Activated CD4-positive, CD25-positive, alpha-beta regulatory T cell treated with anti-CD3 and anti-CD28 coated beads, Interleukin-2, amount 50 U/mL, for 72 hours (primary cell): Measurements from ENCODE around the gene SCGB1C1.
"Not testable (repeated sequence)": the region's sequence is repeated elsewhere in the genome, so short reads cannot be mapped to it uniquely, and the experiment has no call there.

ENCODE experiments used
- DNase-seq: peaks from one replicate; pipeline ENCODE4 v3.0.0; 2021

SCGB1C1 gene

DNA sequence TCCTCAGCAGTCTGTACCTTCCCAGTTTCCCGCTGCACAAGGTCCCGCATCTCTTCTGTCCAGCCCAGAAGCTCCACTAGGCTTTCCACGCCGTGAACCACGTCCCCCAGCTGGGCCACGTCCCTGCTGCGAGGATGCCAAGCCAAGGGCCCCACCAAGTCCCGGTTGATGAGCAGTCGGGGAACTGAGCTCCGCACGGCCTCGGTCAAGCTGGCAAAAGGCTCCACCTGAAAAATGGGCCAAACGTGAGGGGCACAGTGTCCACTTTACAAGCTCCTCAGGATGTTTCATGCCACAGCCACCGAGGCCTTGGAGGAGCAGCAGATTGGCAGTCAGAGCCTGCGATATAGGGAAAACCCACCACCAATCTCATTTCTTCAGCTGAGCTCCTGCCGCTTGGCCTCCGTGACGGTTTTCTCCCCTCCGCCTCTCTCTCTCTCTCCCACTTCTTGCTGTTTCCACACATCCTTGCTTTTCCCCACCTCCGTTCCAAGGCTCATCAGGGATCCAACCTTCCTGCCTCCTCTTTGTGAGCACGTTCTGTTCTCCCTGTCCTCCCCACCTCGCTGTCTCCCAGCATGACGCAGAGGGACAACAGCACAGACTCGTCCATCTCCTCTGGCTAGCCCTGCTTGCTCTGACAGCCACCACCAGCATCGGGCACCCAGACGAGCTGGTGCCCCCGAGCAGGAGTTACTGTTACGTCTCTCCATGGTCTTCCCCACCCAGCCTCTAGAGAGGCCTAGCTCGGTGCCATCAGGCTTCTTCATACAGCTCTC lies 26.1 kb downstream of the SCGB1C1 start:
- no peak for DNase-seq

DNA sequence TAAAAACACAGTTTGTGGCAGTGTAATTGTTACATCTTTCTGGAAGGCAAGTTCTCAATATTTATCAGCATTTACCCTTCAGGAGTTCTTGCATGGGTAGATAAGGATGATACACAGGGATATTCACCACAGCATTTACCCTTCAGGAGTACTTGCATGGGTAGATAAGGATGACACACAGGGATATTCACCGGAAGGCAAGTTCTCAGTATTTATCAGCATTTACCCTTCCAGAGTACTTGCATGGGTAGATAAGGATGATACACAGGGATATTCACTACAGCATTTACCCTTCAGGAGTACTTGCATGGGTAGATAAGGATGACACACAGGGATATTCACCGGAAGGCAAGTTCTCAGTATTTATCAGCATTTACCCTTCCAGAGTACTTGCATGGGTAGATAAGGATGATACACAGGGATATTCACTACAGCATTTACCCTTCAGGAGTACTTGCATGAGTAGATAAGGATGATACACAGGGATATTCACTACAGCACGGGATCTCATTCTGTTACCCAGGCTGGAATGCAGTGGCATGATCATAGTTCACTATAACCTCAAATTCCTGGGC lies 27.9 kb downstream of the SCGB1C1 start:
- DNase-seq, result not testable (repeated sequence)

DNA sequence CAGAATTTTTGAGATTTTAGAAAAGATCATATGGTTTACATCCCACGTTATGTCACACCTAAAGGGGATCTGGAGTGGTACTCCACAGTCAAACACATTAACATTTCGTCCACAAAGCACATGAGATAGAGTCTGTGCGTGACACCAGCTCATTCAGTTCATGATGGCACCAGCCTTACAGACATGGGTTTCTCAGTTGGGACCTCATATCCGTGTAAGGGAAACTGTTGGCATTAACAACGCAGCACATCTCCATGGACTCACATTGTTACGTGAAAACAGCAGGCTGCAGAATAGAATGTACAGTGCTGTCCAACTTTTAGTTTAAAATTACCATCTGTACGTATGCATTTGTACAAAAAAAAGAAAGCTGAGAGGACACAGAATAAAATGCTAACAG lies 28.7 kb downstream of the SCGB1C1 start:
- DNase-seq, result no peak

DNA sequence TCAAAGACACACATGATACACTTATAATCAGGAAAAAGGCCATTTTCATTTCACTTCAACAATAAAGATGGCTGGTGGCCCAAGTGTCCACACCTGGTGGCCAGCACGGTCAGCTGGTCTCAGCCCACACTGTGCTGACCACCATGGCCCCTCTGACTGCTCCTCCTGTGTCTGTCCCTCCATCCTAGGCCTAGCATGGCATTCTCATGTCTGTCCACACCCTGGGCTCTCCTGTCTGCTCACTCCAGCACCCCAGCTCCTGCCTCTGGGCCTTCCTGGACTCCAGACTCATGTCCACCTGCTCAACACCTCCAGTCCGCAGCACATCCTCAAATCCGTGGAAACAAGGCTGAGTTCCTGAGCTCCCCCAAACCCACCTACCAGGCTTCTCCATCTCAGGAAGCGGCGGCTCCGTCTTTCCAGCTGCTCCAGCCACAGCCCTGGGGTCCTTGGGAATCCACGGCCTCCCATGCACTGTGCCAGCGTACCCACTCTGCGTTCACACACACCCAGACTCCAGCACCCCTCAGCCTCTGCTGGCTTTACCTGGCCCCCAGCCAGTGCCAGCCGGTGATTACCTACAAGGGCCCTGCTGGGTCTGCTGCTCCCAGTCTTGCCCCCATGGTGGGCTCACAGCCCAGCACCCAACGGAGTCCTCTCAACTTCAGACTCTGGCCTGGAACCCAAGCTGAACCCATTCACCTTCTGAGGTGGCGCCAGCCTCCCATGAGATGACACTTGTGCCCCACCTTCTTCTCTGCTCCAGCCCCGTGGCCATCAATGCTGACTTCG lies 29.3 kb downstream of the SCGB1C1 start:
- DNase-seq, result no peak

DNA sequence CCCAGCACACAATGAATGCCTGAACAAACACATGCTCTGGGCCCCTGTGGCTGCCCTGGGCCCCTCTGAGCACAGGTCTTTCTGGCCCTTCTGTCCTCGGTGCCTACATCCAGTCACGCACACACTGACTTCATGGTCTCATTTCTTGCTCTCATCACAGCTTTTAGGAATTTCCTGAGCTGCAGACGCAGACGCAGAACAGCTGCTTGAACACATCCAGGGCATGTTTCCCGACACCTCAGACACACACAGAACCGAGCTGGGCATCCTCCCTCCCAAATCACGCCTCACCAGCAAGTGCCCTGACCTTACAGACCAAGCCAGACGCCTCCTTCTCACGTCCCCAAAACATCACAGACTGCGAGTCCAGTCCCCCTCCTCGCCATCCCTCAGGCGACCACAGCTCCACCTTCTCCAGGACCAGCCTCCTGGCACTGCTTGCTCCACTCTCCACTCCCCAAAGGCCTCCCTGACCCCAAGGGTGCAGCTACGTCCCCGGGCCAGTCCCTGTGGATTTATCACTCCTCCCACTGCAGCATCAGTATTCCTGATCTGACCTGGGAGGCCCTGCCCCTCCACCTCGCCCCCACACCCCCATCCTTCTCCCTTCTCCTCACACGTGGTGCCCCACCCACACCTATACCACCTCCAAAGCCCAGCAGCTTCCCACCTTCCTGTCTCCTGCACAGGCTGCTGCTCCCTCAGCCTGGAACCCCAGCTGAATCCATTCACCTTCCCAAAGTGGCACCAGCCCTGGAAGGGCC lies 30.3 kb downstream of the SCGB1C1 start:
- DNase-seq, result no peak

DNA sequence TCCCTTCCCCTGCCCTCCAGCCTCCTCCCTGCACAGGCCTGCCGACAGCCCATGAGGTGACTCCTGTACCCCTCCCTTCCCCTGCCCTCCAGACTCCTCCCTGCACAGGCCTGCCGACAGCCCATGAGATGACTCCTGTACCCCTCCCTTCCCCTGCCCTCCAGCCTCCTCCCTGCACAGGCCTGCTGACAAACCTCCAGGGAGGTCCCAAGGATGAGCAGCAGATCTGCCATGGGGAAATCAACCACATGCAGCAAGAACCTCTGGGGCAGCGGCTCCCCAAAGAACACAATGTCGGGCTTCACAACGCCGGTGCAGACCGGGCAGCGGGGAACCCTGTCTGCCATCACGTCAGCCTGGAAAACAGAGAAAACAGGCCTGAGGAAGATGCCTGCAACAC lies 31.0 kb downstream of the SCGB1C1 start:
- DNase-seq, result no peak

DNA sequence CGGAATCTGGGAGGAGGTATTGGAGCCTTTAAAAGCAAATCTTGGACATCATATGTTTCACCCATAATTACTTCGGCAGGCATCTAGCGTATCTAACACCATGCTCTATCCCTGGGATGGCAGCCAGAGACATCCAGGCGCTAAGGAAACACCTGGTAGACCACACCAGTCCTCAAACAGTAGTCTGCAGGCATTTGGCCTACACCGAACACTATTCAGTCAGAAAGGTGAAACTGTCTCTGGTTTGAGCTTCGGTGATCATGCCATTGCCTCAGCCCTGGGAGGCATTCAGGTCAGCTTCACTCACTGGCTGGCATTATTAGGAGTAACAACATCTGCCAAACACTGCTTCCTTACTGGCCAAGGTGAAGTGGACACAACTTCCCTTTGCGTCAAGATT lies 31.5 kb downstream of the SCGB1C1 start:
- no peak for DNase-seq

DNA sequence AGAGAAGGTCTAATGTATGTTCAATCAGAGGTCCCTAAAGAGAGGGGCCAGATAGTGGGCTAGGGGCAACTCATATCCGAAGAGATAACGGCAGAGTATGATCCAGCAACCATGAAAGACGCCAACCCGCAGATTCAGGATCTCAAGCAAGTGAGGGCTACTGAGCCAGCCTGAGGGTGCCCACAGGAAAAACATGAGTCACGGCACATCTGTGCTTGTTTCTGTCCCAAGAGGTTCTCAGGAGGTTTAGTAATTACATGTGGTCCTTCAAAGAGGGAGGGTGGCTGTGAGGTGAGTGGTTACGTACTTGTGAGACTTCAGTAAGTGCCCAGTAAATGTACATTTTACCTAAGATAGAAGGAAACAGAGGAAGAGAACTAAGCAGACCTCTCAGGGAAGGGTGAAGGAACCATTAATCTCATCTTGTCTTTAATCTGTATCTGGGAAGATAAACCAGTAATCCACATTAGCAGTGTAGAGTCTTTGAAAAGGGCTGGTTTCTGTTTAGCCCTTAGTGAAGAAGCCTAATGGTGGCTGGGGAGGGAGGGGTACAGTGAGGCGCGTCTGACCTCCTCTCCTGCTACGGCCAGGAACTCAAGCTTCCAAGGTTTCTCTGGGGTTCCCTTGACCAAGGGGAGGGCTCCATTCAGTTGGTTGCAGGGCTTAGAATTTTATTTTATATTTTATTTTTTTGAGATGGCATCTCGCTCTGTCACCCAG lies 33.0 kb downstream of the SCGB1C1 start:
- no peak for DNase-seq

DNA sequence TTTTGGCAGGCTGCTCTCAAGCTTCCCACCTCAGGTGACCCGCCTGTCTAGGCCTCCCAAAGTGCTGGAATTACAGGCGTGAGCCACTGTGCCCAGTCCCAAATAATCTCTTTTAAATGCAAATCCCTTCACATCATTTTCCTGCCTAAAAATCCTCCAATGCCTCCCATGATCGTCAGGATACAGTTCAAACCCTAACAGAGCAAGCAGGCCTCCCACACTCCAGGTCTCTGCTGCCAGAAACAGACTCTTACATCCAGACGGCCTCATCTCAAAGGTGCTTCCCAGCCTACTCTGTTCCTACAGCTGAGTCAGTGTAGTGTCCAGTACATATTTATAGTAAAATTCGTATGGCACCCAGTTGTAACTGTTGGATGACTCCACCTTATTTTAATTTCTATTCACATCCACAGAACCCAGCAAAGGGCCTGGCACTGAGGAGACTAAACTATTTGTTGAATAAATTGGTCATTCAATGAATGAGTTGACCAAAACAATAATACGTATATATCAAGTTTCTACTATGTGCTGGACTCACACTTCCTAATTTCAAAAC lies 35.0 kb downstream of the SCGB1C1 start:
- no peak for DNase-seq

DNA sequence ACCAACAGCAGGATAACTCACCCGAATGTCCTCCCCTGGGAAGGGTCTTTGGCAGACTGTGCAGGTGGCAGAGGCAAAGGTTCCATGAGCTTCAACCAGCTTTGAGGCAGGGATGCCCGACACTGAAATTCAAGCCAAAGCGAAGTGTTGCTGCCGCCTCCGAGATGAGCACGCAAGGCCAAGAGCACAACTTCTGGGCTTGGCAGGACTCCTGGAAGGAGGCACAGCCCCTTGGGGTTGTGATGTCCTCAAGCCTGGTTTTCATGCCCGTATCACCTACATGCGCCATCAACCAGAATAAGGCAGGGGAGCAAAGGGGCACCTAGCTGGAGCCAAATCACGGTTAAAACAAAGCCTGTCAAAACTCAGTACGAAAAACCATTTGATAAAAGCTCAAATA lies 37.6 kb downstream of the SCGB1C1 start:
- no peak for DNase-seq

DNA sequence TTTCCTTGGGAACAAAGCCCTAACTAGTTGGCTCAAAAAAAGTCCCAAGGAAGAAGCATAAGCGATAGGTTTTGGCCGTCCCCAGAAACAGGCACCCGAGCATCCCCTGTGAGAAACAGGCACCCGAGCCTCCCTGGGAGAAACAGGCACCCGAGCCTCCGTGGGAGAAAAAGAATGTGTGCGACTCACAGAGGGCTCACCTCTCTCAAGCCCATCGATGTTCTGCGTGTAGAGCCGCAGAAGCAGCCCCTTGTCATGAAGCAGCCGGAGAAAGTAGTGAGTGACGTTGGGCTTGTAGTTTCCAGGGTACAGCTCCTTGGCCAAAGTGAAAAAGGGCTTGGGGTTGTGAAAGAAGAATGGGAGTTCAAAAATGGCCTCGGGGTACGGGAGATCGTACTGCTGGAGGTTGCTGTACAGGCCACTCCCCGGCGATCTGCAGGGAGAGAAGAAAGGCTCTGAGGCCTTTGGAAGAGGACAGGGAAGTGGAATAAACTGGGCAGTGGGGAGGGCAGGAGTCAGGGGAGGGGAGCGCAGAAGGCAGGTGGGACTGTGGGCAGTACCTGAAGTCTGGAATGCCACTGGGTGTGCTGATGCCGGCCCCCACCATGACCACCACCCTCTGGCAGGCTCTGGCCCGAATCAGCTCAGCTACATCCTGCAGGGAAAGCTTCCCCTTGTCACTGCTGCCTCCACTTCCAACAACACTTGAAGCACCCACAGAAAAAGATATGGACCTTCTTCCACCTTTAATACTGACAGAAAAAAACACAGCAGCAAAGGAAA lies 40.1 kb downstream of the SCGB1C1 start:
- DNase-seq, result no peak

DNA sequence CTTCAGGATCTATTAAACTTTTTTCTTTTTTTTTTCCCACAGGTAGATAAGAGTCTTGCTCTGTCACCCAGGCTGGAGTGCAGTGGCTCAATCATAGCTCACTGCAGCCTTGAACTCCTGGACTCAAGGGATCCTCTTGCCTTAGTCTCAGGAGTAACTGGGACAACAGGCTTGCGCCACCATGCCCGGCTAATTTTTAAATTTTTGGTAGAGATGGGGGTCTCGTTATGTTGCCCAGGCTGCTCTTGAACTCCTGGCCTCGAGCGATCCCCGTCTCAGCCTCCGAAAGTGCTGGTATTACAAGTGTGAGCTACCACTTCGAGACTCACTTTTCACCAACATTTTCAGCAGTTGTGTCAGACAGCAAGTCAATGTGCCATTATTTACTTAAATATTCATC lies 42.3 kb downstream of the SCGB1C1 start:
- DNase-seq, result no peak

DNA sequence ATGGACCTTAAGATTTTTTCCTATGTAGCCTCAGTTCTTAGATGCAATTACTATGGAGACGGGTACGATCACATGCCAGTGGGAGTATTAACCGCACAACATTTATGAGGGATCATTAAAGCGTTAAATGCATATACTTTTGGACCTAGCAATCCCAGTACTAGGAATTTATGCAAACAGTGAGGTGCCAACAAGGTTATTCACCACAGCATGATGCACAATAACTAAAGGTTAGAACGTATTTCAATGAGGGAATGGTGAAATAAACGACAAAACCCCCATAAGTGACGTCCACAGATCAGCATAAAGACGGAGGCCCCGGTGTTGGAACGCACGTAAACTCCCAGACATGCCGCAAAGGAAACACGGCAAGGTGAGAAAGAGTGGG lies 42.7 kb downstream of the SCGB1C1 start:
- no peak for DNase-seq

DNA sequence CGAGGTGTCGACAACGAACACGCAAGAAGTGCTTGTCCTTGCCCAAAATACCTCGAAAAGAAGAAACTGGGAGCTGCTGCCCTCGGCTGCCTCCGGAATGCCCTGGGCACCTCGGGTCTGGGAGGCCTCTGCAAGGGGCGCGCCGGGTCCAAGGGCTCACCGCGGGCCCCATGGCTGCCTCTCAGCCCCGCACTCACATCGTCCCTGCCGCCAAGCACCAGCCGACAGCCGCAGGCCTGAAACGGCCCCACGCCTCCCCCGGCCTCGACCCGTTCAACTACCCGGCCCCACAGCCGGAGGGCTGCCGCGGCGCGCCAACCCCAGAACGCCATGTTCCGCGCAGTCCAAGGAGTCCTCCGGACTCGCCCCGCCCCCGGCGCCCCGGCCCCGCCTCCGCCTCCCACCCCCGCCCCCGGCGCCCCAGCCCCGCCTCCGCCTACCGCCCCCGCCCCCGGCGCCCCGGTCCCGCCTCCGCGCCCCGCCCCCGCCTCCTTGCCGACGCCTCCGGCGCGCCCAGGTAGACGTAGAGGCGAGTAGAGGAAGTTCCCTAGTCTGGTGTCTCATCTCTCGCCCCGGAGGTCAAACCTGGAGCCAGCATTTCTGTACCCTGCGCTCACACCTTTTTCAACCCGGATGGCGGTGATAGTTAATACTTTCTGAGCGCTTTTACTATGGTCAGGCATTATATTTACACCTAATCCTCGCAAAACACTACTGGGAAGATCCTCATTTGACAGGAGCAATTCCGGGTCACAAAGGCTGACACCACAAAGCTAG lies 43.3 kb downstream of the SCGB1C1 start, which contains the start of gene SIRT3:
TSS of gene SIRT3 (minus strand) at position 346 of the 777 bp plus-strand sequence. CDS start at position 332, 14 bp downstream.
- peak; percentile 78 for DNase-seq

DNA sequence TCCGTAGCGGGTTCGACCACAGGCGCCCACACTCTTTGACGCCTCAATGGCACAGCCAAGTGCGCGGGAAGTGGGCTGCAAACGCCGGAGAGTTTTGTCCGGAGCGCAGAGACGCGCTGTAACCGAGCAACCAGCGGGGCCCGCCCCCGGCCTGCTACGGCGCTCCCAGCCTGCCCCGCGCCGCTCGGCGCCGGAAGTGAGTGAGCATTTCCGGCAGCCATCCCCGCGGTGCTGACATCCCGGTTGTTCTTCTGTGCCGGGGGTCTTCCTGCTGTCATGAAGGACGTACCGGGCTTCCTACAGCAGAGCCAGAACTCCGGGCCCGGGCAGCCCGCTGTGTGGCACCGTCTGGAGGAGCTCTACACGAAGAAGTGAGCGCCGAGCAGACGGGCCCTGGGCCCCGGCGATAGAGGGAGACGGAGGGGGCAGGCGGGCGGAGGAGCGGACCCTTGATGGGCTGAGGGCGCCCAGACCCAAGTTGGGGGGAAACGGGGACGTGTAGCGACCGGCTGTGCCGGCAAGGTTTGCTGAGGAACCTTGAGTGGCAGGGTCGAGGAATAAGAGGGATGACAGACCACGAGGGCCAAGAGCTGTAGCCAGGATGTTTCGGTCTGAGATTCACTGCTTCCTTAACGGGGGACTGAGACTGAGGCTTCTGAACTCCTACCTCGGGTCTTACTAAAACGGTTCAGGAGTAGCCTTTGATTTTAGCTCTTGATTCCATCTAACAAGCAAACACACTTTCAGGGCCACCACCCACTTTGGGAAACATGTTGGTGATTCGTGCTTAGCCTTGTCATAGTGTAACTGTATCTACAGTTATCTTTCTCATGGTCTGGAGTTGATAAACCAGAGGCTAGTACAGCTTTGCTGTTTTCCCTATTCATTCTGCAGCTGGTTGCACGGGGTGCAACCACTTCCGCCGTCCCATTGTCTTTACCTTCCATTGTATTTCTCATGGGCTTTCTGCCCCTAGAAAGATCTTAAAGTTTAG lies 44.2 kb downstream of the SCGB1C1 start, which contains the start of gene PSMD13:
TSS of gene PSMD13 (plus strand) at position 203 of the 994 bp plus-strand sequence. CDS start at position 277, 74 bp downstream.
- peak; percentile 89 for DNase-seq

DNA sequence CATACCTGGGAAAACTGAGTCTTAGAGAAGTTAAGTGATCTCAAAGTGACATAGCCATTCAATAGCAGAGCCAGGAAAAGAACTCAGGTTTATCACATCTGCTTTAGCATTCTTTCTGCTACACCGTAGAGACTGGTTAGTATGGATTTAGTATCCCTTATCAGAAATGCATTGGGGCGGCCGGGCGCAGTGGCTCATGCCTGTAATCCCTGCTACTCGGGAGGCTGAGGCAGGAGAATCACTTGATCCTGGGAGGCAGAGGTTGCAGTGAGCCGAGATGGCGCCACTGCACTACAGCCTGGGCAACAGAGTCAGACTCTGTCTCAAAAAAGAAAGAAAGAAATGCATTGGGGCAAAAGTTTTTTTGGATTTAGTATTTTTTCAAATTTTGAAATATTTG lies 45.5 kb downstream of the SCGB1C1 start:
- not testable (repeated sequence) for DNase-seq

DNA sequence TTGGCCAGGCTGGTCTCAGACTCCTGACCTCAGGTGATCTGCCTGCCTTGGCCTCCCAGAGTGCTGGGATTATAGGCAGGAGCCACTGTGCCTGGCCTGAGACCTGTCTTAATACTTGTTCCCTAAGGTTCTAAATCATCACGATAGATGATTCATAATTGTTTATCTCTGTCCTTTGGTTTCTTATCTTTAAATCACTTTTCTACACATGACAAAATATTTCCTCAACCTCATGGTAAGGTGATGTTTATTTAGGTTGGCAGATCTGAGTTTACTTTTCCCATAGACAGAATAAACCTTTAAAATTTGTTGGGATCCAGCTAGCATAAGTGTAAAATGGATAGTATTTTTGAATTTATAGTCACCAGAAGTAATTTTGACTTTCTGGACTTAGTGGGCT lies 47.4 kb downstream of the SCGB1C1 start:
- no peak for DNase-seq

DNA sequence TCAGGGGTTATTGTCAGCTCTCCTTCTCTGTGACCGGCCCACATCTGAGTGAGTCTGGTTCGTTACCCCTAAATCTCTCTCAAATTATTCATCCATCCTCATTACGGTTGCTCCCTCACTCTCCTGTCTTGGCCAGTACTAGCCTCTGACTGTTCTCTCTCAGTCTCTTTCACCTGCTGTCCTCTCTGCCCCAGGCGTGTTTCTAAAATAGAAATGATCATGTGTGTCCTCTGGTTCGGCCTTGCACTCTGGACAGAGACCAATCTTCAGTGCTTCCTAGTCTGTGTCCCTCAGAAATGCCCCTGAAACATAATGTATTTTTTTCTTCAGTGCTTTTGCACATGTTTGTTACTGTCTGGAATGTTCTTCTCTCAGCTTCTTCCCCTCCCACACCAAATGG lies 48.8 kb downstream of the SCGB1C1 start:
- DNase-seq, result no peak
